Measurements from ENCODE around the gene MDH1. TPM values are rescaled to one million over a fixed set of nuclear protein-coding genes. Genes with fewer than 3 reads are reported as not detected.
"Not testable (repeated sequence)": the region's sequence is repeated elsewhere in the genome, so short reads cannot be mapped to it uniquely, and the experiment has no call there.

MDH1 gene
- total RNA-seq, 3 donors from 2014 or later: 162 to 185 (median 177) TPM

- no peaks in the 10 kb centered on the region for H3K4me1 ChIP-seq (ENCODE audit: low read depth)
- H3K36me3 ChIP-seq (ENCODE audit: low read depth): no peaks in the 10 kb centered on the region
- no peak for TF ChIP-seq CTCF (IDR thresholded peaks at IDR 0.05)
- DNase-seq: no peak
- H3K4me3 ChIP-seq: no peak overlapping the region
- intact Hi-C loops (cut with DNase I, micrococcal nuclease): no loop called here
- peaks cover 4% of the 10 kb centered on the region for H3K9me3 ChIP-seq
- ATAC-seq: no peak
Observed at GRCh38 chr2:63553049-63553448, 35.7 kb upstream of the MDH1 start.

- intact Hi-C loops (cut with DNase I, micrococcal nuclease): no loop called here
- ATAC-seq: no peak
- Histone ChIP-seq H3K4me1 (ENCODE audit: low read depth) (no peaks in the 10 kb centered on the region), H3K9me3 (peaks cover 19% of the 10 kb centered on the region), H3K4me3 (no peak overlapping the region), H3K36me3 (ENCODE audit: low read depth) (no peaks in the 10 kb centered on the region)
- no peak for DNase-seq
- TF ChIP-seq CTCF (IDR thresholded peaks at IDR 0.05): no peak
Observed at GRCh38 chr2:63555299-63555698, 33.5 kb upstream of the MDH1 start.

- ATAC-seq: no peak
- TF ChIP-seq CTCF (IDR thresholded peaks at IDR 0.05): no peak
- Histone ChIP-seq H3K4me3 (no peak overlapping the region), H3K4me1 (ENCODE audit: low read depth) (no peaks in the 10 kb centered on the region), H3K9me3 (peaks cover 19% of the 10 kb centered on the region), H3K36me3 (ENCODE audit: low read depth) (no peaks in the 10 kb centered on the region)
- no peak for DNase-seq
- intact Hi-C loops (cut with DNase I, micrococcal nuclease): no loop called here
Observed at GRCh38 chr2:63555931-63556330, 32.8 kb upstream of the MDH1 start.

- ATAC-seq; H3K4me3 ChIP-seq; DNase-seq; H3K4me1 ChIP-seq (ENCODE audit: low read depth); H3K36me3 ChIP-seq (ENCODE audit: low read depth); intact Hi-C loops (cut with DNase I, micrococcal nuclease): not testable (repeated sequence)
- peaks cover 19% of the 10 kb centered on the region for H3K9me3 ChIP-seq
Observed at GRCh38 chr2:63557819-63558218, 30.9 kb upstream of the MDH1 start.

- H3K4me3 ChIP-seq; H3K36me3 ChIP-seq (ENCODE audit: low read depth); ATAC-seq; H3K4me1 ChIP-seq (ENCODE audit: low read depth); intact Hi-C loops (cut with DNase I, micrococcal nuclease); DNase-seq: not testable (repeated sequence)
- peaks cover 19% of the 10 kb centered on the region for H3K9me3 ChIP-seq
Observed at GRCh38 chr2:63558922-63559321, 29.8 kb upstream of the MDH1 start.

- H3K4me3 ChIP-seq: no peak overlapping the region
- DNase-seq (no peak), ATAC-seq (no peak)
- intact Hi-C loops (cut with DNase I, micrococcal nuclease): no loop called here
- H3K9me3 ChIP-seq: peaks cover 22% of the 10 kb centered on the region
- no peak for TF ChIP-seq CTCF (IDR thresholded peaks at IDR 0.05)
- H3K36me3 ChIP-seq (ENCODE audit: low read depth): no peaks in the 10 kb centered on the region
- H3K4me1 ChIP-seq (ENCODE audit: low read depth): no peaks in the 10 kb centered on the region
Observed at GRCh38 chr2:63562751-63563150, 26.0 kb upstream of the MDH1 start.

- Histone ChIP-seq H3K4me3 (no peak overlapping the region), H3K4me1 (ENCODE audit: low read depth) (no peaks in the 10 kb centered on the region), H3K36me3 (ENCODE audit: low read depth) (no peaks in the 10 kb centered on the region), H3K9me3 (peaks cover 28% of the 10 kb centered on the region)
- ATAC-seq: no peak
- intact Hi-C loops (cut with DNase I, micrococcal nuclease): no loop called here
- TF ChIP-seq CTCF (IDR thresholded peaks at IDR 0.05): no peak
- DNase-seq: no peak
Observed at GRCh38 chr2:63569740-63570139, 19.0 kb upstream of the MDH1 start.

Measured in mucosa of descending colon (tissue), 3 donors.